ENCODE data around the gene ANKRD40. TPM values are rescaled to one million over a fixed set of nuclear protein-coding genes. Genes with fewer than 3 reads are reported as not detected.

Gene ANKRD40
- total and polyA plus RNA-seq, 9 of the 15 experiments (the other 6 are each of a cell fraction or from before 2014, with no cell fraction given): 9.0 to 28.9 (median 27.7) TPM

GRCh38 chr17:50647187-50647586 lies 60.5 kb downstream of the ANKRD40 start:
- Histone ChIP-seq H3K36me3 (ENCODE audit: control insufficient read depth, insufficient read depth, low read length) (no peaks in the 10 kb centered on the region), H3K79me2 (ENCODE audit: control insufficient read depth, insufficient read depth, low read length) (no peaks in the 10 kb centered on the region), H2AFZ (ENCODE audit: low read depth, low read length) (no peak overlapping the region), H3K27ac (ENCODE audit: extremely low read depth, low read depth, low read length) (no peak overlapping the region), H3K4me2 (ENCODE audit: insufficient read depth, low read length) (no peak overlapping the region), H3K4me1 (replicated peaks in 1 of 2; ENCODE audit: control insufficient read depth in 2 of 2, insufficient read depth in 2 of 2, low read length in 2 of 2) (peaks cover 0 to 3% of the 10 kb centered on the region in 2 experiments; a peak in 3 of 5 replicates), H3K9me1 (ENCODE audit: control insufficient read depth, insufficient read depth, low read length) (no peaks in the 10 kb centered on the region), H3K9ac (ENCODE audit: insufficient read depth in 1 of 2, low read depth in 2 of 2, low read length in 2 of 2) (no peak overlapping the region), H3K4me3 (no peak overlapping the region), H3K9me3 (replicated peaks; ENCODE audit: control insufficient read depth, insufficient read depth, low read depth, low read length) (no peaks in the 10 kb centered on the region), H4K20me1 (replicated peaks; ENCODE audit: control insufficient read depth, insufficient read depth, low read length) (no peaks in the 10 kb centered on the region), H3K27me3 (ENCODE audit: control insufficient read depth in 2 of 2, insufficient read depth in 2 of 2, low read length in 2 of 2) (no peaks in the 10 kb centered on the region)
- no peak for ATAC-seq
- ChIA-PET POLR2A (interaction anchor here (0.8 kb wide), 1 partner anchor 10 kb away, joined by 5 read pairs; no protein-coding TSS in a partner anchor), CTCF (ENCODE audit: low intra/inter-chr PET ratio) (no interaction called here)
- intact Hi-C loops (cut with micrococcal nuclease): no loop called here
- WGBS (ENCODE audit: insufficient coverage, low coverage, missing lambda C conversion rate): 36% methylated on average over 2 of the region's 2 CpGs
- in situ Hi-C loops (cut with MboI): no loop called here
- no TSS peak for BruUV-seq (replicated peaks)
- DNase-seq (ENCODE audit: extremely low read depth in 1 of 4, low spot score in 3 of 4): no peak
- no peak for FAIRE-seq
- no peak for TF ChIP-seq NFIX (CRISPR knock-in tag; IDR thresholded peaks at IDR 0.05; ENCODE audit: low read depth)
- no peak for TF ChIP-seq HCFC1 (IDR thresholded peaks at IDR 0.05; ENCODE audit: low read depth, low read length)
- TF ChIP-seq CREB1 (IDR thresholded peaks at IDR 0.05): no peak
- TF ChIP-seq CREB1 (CRISPR knock-in tag; IDR thresholded peaks at IDR 0.05): no peak
- no peak for TF ChIP-seq CBFA2T2 (conservative IDR thresholded peaks at IDR 0.05)
- TF ChIP-seq YBX1 (IDR thresholded peaks at IDR 0.05): no peak
- TF ChIP-seq CREB3L1 (IDR thresholded peaks at IDR 0.05; ENCODE audit: borderline replicate concordance, low read depth): no peak
- TF ChIP-seq ZZZ3 (IDR thresholded peaks at IDR 0.05): no peak
- TF ChIP-seq ESRRA (IDR thresholded peaks at IDR 0.05; ENCODE audit: borderline replicate concordance, low read depth): no peak
- no peak for TF ChIP-seq KAT8 (IDR thresholded peaks at IDR 0.05; ENCODE audit: low read depth)
- TF ChIP-seq MAFK (IDR thresholded peaks at IDR 0.05; ENCODE audit: low read length): no peak
